Mucosa of rectum (tissue), 2 donors: Measurements from ENCODE around the gene MSANTD1.

Experiments used
- H3K27ac ChIP-seq, 2 donors: one replicate each; pipeline ENCODE4 v1.7.0; 2013; ENCODE audit warnings: inconsistent platforms in 2 of 2, low read depth in 2 of 2, low read length in 2 of 2
- H3K27me3 ChIP-seq, 2 donors: one replicate each; pipeline ENCODE4 v1.7.0; 2013; ENCODE audit warnings: low read length in 2 of 2; ENCODE audit not compliant: control insufficient read depth in 2 of 2, insufficient read depth in 2 of 2
- H3K36me3 ChIP-seq, 2 donors: one replicate each; pipeline ENCODE4 v1.7.0; 2013; ENCODE audit warnings: low read length in 2 of 2; ENCODE audit not compliant: control insufficient read depth in 2 of 2, insufficient read depth in 2 of 2
- H3K4me1 ChIP-seq, 2 donors: one replicate each; pipeline ENCODE4 v1.7.0; 2013; ENCODE audit warnings: low read length in 2 of 2, mild to moderate bottlenecking in 1 of 2; ENCODE audit not compliant: control insufficient read depth in 2 of 2, insufficient read depth in 2 of 2
- H3K4me3 ChIP-seq, 2 donors: one replicate each; pipeline ENCODE4 v1.7.0; 2013; ENCODE audit warnings: low read length in 2 of 2
- H3K9ac ChIP-seq, 2 donors: one replicate each; pipeline ENCODE4 v1.7.0; 2013; ENCODE audit warnings: low read length in 2 of 2, low read depth in 1 of 2, mild to moderate bottlenecking in 1 of 2
- H3K9me3 ChIP-seq, 2 donors: one replicate each; pipeline ENCODE4 v1.7.0; 2013; ENCODE audit warnings: low read length in 2 of 2; ENCODE audit not compliant: control insufficient read depth in 2 of 2
- donor health status: healthy.
- donor health status: Normal muscosa, but diverticular disease.

MSANTD1 gene

DNA sequence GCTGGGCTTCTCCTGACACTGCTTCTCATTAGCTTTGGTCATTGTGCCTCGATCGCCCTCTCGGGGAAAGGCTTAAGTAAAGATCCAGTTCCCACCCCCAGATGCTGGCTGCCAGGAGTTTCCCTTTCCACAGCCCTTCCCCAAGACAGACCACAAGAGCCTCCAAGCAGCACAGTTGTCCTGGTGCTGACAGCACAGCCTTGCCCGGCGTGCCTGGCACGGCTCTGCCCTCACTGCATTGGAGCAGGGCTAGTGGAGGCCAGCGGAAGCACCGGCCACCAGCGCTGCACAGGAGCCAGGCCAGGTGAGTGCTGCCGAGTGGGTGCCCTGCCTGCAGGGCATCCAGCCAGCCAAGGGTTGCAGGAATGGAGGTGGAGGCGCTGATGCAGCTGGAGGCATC lies 9.7 kb upstream of the MSANTD1 start:
- Histone ChIP-seq H3K9me3 (no peaks in the 10 kb centered on the region), H3K4me1 (no peaks in the 10 kb centered on the region), H3K4me3 (no peak overlapping the region), H3K27me3 (no peaks in the 10 kb centered on the region), H3K27ac (no peak overlapping the region), H3K9ac (no peak overlapping the region), H3K36me3 (peaks cover 49 to 52% of the 10 kb centered on the region in 2 donors)

DNA sequence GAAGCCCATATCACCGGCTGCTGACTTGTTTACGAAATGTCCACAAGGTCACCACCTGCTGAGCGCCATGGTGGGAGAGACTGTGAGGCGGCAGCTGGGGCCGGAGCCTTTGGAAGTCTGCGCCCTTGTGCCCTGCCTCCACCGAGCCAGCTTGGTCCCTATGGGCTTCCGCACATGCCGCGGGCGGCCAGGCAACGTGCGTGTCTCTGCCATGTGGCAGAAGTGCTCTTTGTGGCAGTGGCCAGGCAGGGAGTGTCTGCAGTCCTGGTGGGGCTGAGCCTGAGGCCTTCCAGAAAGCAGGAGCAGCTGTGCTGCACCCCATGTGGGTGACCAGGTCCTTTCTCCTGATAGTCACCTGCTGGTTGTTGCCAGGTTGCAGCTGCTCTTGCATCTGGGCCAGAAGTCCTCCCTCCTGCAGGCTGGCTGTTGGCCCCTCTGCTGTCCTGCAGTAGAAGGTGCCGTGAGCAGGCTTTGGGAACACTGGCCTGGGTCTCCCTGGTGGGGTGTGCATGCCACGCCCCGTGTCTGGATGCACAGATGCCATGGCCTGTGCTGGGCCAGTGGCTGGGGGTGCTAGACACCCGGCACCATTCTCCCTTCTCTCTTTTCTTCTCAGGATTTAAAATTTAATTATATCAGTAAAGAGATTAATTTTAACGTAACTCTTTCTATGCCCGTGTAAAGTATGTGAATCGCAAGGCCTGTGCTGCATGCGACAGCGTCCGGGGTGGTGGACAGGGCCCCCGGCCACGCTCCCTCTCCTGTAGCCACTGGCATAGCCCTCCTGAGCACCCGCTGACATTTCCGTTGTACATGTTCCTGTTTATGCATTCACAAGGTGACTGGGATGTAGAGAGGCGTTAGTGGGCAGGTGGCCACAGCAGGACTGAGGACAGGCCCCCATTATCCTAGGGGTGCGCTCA lies 8.7 kb upstream of the MSANTD1 start:
- H3K36me3 ChIP-seq: peaks cover 41 to 44% of the 10 kb centered on the region in 2 donors
- no peak overlapping the region for H3K4me3 ChIP-seq
- no peak overlapping the region for H3K27ac ChIP-seq
- H3K9ac ChIP-seq: no peak overlapping the region
- no peaks in the 10 kb centered on the region for H3K27me3 ChIP-seq
- no peaks in the 10 kb centered on the region for H3K4me1 ChIP-seq
- H3K9me3 ChIP-seq: no peaks in the 10 kb centered on the region

DNA sequence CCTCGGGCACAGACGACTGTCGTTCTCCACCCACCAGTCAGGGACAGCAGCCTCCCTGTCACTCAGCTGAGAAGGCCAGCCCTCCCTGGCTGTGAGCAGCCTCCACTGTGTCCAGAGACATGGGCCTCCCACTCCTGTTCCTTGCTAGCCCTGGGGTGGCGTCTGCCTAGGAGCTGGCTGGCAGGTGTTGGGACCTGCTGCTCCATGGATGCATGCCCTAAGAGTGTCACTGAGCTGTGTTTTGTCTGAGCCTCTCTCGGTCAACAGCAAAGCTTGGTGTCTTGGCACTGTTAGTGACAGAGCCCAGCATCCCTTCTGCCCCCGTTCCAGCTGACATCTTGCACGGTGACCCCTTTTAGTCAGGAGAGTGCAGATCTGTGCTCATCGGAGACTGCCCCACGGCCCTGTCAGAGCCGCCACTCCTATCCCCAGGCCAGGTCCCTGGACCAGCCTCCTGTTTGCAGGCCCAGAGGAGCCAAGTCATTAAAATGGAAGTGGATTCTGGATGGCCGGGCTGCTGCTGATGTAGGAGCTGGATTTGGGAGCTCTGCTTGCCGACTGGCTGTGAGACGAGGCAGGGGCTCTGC lies 7.9 kb upstream of the MSANTD1 start:
- Histone ChIP-seq H3K9ac (no peak overlapping the region), H3K4me1 (no peaks in the 10 kb centered on the region), H3K27me3 (no peaks in the 10 kb centered on the region), H3K27ac (no peak overlapping the region), H3K4me3 (no peak overlapping the region), H3K36me3 (peaks cover 35 to 37% of the 10 kb centered on the region in 2 donors), H3K9me3 (no peaks in the 10 kb centered on the region)

DNA sequence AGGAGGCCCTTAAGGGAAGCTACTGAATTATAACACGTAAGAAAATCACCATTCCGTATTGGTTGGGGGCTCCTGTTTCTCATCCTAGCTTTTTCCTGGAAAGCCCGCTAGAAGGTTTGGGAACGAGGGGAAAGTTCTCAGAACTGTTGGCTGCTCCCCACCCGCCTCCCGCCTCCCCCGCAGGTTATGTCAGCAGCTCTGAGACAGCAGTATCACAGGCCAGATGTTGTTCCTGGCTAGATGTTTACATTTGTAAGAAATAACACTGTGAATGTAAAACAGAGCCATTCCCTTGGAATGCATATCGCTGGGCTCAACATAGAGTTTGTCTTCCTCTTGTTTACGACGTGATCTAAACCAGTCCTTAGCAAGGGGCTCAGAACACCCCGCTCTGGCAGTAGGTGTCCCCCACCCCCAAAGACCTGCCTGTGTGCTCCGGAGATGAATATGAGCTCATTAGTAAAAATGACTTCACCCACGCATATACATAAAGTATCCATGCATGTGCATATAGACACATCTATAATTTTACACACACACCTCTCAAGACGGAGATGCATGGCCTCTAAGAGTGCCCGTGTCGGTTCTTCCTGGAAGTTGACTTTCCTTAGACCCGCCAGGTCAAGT lies 6.9 kb upstream of the MSANTD1 start:
- Histone ChIP-seq H3K27ac (no peak overlapping the region), H3K9ac (no peak overlapping the region), H3K4me1 (no peaks in the 10 kb centered on the region), H3K27me3 (no peaks in the 10 kb centered on the region), H3K36me3 (peaks cover 28 to 30% of the 10 kb centered on the region in 2 donors), H3K4me3 (no peak overlapping the region), H3K9me3 (no peaks in the 10 kb centered on the region)

DNA sequence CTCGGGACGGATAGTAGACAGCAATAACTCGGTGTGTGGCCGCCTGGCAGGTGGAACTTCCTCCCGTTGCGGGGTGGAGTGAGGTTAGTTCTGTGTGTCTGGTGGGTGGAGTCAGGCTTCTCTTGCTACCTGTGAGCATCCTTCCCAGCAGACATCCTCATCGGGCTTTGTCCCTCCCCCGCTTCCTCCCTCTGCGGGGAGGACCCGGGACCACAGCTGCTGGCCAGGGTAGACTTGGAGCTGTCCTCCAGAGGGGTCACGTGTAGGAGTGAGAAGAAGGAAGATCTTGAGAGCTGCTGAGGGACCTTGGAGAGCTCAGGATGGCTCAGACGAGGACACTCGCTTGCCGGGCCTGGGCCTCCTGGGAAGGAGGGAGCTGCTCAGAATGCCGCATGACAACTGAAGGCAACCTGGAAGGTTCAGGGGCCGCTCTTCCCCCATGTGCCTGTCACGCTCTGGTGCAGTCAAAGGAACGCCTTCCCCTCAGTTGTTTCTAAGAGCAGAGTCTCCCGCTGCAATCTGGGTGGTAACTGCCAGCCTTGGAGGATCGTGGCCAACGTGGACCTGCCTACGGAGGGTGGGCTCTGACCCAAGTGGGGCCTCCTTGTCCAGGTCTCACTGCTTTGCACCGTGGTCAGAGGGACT lies 5.7 kb upstream of the MSANTD1 start:
- Histone ChIP-seq H3K27ac (no peak overlapping the region), H3K9ac (no peak overlapping the region), H3K4me1 (no peaks in the 10 kb centered on the region), H3K9me3 (no peaks in the 10 kb centered on the region), H3K27me3 (no peaks in the 10 kb centered on the region), H3K36me3 (peaks cover 21 to 25% of the 10 kb centered on the region in 2 donors), H3K4me3 (no peak overlapping the region)

DNA sequence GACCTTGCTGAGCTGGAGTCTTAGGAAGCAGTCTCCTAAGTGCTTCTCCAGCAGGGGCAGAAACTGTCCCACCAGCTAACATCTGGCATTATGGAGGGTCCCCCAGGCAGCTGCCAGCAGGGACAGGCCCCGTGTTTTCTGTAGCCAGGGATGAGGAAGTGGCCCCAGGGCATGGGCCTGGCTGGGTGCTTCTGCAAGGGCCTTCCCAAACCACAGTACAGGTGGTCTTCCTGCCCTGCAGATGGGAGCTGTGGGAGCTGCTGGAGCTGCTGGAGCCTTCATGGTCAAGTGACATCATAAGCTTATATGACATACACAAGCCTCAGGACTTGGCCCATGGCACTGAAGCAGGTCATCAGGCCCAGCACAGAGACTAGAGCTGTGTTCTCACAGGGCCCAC lies 5.0 kb upstream of the MSANTD1 start:
- H3K36me3 ChIP-seq: peaks cover 18 to 23% of the 10 kb centered on the region in 2 donors
- H3K27ac ChIP-seq: no peak overlapping the region

DNA sequence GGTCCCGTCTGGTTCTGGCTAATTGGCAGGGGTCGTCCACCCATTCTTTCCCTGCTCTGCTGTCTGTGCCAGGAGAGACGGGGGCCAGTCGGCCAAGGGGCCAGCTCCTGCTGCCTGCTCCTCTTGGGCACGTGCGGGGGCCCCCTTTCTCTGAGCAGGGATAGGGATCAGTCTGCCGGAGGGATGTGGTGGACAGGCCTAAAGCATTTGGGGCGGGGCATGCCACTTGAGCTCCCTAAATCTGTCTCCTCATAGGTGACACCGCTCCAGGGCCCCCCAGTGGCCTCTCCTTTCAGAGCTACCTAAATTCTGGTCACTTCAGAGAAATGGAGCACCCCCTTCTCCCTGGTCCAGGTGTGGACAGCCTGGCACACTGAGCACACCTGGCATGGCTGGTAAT lies 4.2 kb upstream of the MSANTD1 start:
- no peaks in the 10 kb centered on the region for H3K9me3 ChIP-seq
- H3K4me1 ChIP-seq: no peaks in the 10 kb centered on the region
- no peaks in the 10 kb centered on the region for H3K27me3 ChIP-seq
- H3K27ac ChIP-seq: no peak overlapping the region
- no peak overlapping the region for H3K4me3 ChIP-seq
- H3K9ac ChIP-seq: no peak overlapping the region
- peaks cover 11 to 17% of the 10 kb centered on the region in 2 donors for H3K36me3 ChIP-seq

More for the DNA sequence above, 5.0 kb upstream of the MSANTD1 start:
- Histone ChIP-seq H3K4me3 (no peak overlapping the region), H3K4me1 (no peaks in the 10 kb centered on the region), H3K27me3 (no peaks in the 10 kb centered on the region), H3K9me3 (no peaks in the 10 kb centered on the region), H3K9ac (no peak overlapping the region)

DNA sequence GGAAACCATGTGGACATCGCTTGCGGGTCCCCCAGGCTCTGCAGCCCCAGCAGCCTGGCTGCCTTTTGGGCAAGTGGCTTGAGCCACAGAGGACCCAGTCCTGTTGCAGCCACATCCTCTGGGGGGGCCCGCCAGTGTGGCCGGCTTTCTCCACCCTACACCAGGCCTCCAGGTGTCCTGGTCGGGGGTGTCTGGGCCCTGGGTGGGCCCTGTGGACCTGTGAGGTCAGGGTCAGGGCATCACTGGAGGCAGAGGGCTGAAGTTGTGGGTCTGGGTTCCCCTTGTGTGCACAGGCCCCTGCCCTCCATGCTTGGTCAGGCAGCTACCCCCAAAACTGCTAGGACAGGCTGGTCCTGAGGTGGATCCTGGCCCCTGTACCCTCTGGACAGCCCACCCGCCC lies 3.3 kb upstream of the MSANTD1 start:
- Histone ChIP-seq H3K9me3 (no peaks in the 10 kb centered on the region), H3K4me1 (no peaks in the 10 kb centered on the region), H3K27me3 (no peaks in the 10 kb centered on the region), H3K27ac (no peak overlapping the region), H3K4me3 (no peak overlapping the region), H3K36me3 (peaks cover 4 to 9% of the 10 kb centered on the region in 2 donors), H3K9ac (no peak overlapping the region)

DNA sequence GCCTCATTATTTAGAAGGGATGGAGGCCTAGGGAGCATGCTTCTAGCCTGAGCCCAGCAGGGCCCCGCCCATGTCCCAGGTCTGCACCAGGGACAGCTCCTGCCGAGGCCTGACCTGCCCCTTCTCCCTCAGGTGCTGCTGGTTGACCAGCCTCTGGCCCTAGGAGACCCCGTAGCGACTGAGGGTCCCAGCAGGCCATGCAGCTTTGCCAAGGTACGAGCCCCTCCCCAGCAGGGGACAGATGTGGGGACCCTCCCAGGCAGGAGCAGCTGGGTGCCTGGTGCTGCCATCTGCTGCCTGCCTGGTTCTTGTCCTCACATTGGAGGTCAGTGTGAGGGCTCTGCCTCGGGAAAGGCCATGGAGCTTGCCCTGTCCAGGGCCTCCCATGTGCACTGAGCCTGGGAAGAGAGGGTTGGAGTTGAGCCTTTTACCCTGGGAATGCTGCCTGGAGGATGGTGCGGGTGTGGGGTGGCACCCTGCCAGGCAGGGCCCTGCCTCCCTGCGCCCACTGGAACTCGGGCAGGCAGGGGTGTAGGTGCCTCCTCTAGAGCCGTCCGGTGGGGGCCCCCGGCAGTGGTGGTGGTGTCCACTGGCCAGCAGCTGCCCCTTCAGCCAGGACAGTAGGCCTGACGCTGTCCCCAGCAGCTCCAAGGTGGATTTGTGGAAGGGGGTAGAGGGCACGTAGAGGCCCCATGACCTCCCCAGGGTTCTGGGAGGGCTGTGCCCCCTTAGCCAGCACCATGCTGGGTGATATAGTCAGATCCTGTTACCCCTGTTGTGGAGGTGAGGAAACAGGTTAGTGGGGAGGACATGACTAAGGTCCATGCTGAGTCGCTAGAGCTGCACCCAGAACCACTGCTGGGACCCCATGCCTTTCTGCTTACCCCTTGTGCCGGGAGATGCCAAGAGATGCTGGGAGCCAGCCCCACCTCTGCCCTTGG lies 2.2 kb upstream of the MSANTD1 start:
- no peaks in the 10 kb centered on the region for H3K4me1 ChIP-seq
- H3K27ac ChIP-seq: no peak overlapping the region
- H3K4me3 ChIP-seq: no peak overlapping the region
- H3K9me3 ChIP-seq: no peaks in the 10 kb centered on the region
- H3K27me3 ChIP-seq: no peaks in the 10 kb centered on the region
- no peaks in the 10 kb centered on the region for H3K36me3 ChIP-seq
- H3K9ac ChIP-seq: no peak overlapping the region
